CD1c-positive myeloid dendritic cell (primary cell): ENCODE data around the gene HNRNPH2.

Experiments used
- DNase-seq: peaks from one replicate; pipeline ENCODE4 v3.0.0-alpha.2; 2016; ENCODE audit errors: extremely low spot score

HNRNPH2 gene

DNA sequence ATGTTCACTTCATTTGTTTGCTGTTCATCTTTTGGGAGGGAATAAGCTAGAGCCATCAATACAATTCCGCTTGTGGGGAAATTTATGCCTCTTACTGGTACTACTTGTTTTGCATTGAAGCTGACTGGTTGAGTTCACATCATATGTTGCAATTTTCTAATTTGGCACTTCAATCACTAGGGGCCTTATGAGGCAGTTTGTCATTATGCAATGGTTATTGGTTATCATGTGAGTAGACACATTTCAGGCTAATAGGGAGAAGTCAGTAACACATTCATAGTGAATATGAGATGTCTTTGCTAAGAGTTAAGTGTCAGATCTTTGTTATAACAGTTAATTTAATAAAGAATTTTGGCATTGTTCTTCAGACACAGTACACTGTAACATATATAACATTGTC, 12.2 kb upstream of the HNRNPH2 start:
- DNase-seq, result peak; percentile 36

DNA sequence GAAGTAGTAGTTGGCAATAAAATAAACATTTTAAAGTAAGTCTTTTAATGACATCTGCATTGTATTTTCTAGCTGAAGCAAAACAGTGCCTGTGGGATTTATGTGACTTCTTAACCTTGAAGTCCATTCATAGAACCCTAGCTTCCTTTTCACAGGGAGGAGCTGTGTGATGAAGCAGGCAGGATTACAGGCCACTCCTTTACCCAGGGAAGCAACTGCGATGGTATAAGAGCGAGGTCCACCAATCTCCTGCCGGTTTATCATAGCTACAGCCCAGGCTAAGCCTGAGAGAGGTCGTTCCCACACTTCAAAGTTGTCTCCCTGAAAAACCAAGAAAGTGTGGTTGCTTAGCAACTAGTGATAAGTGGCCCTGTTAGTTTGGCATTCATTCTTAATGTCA, 10.2 kb upstream of the HNRNPH2 start:
- no peak for DNase-seq

DNA sequence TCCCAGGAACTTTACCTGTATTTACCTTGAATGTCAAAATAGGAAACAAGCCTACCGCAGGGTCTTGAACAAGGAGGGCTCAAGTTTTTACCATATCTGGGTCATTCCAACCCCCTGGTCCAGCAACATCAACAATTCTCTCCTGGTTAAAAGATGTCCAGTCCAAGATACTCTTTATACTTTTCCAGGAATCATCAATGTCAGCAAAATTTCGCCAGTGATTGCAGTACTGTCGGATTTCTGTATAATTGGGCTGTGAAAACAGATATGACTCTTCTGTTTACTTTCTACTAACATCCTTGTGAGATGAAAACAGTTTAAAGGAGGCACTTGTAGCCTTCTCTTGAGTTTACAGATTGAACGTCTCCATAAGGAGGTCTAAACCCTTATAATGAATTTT, 9.3 kb upstream of the HNRNPH2 start:
- DNase-seq, result no peak

- DNase-seq, result no peak
Observed at GRCh38 chrX:101399825-101400224, 8.2 kb upstream of the HNRNPH2 start.

DNA sequence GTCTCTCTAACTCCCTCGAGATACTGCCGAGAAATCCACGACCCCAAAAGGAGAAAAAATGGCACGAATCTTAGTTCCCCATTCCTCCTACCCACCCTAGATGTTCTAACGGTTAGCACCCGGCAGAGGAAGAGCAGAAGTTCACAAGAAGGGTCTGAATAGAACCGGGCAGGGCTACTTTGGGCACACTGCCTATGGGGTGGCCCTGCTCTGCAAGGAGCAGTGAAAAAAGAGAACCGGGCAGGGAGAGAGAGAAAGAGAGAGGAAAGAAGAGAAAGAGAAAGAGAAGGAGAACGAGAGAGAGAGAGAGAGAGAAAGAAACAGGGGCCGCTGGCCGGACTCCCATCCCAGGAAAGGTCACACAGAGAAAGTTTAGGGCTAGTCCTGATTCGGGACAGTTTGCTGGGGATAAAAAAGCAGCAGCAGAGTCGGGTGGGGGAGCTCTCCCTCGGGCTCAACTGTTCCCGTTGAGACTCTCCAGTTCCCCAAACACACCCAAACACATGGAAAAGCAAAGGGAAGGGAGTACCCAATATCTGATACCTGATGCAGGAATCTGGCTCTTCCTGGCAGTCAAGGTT, 765 bp upstream of the HNRNPH2 start:
- DNase-seq, result peak; percentile 54

DNA sequence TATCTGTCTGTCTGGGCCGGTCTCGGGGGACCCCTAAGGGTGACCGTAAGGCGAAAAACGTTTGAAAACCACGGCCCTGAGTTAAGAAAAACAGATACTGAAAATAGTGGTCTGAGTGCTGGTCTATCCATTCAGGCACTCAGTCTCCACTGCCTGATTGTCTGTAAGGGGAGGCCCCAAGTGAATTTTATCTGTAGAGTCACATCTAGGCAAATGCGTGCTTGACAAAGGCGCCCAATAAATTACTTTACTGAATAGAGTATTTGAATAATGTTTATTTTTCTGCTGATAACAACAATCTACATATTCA, 465 bp downstream of the HNRNPH2 start:
- no peak for DNase-seq

DNA sequence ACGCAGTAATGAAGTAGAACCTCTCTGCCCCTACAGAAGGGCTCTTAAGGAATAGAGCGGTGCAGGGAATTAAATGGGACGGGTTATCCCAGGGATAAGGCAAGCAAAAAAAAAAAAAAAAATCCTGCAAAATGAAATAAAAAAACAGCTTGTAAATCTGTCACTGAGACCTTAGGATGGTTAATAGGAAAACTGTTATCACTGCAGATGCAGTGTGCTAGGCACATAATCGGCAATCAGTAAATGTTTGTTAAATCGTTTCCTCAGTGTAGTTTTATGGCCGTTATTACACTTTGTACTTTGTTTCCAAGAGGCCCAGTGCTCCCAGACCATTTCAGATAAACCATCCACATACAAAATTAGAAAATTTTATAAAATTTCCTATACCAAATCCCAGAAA, 1.0 kb downstream of the HNRNPH2 start:
- no peak for DNase-seq

DNA sequence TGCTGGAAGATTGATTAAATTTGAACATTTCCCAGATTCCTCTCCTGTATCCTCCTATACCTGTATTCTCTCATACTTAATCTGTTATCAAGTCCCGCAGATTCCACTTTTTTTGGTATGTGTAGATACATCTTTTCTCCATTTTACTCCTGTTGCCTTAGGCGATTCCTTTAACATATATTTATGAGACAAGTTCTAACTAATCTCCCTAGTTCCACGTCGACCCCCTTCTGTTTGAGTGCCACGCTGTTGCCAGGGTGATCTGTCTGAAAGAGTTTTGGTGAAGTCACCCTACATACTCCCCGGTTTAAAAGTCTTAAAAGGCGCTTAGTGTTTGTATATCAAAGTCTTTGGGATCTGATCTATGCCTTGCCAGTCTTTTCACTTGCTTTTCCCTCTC, 2.4 kb downstream of the HNRNPH2 start:
- no peak for DNase-seq

- peak; percentile 26 for DNase-seq
Observed at GRCh38 chrX:101411984-101412383, 4.0 kb downstream of the HNRNPH2 start.

DNA sequence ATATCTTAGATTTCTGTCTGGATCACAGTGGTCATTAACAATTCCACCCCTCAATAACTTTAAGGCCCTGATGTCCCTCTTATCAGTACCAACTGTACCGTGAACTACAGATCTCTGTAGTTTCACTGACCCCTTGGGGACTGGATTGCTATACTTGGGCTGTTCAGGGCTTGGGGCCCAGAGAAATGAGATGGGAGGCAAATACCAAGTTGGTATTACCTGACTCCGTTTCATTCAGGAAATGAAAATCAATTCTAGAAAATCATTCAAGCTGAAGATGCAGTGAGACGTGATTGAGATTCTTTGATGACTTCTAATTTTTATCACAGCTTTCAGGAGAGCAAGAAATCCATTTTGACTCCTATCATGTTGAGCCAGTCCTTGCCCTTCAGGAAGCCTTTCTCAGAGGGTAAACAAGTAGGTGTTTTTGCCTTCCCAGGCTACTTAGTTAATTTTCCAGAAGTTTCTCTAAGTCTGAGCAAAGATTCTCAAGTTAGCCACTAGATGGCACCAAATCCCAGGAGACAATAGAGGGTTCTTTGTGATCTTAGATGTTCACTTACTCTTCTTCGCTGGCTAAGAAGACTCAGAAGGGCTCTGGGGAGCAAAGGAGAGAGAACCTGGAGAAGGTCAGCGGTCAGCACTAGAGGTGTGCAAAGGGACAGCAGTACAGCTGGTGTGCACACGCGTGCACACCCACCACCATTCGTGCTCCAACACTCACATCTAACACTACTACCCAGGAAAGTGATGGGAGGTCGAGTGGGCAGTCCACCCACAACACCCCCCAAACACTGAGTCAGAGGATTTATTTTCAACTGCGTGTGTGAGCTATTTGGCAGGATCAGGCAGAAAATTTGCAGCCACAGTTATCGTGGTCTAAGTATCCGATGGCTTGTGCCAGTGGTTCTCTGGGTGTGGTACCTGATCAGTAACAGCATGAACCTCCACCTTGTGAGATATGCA, 7.4 kb downstream of the HNRNPH2 start:
- DNase-seq, result peak; percentile 77

DNA sequence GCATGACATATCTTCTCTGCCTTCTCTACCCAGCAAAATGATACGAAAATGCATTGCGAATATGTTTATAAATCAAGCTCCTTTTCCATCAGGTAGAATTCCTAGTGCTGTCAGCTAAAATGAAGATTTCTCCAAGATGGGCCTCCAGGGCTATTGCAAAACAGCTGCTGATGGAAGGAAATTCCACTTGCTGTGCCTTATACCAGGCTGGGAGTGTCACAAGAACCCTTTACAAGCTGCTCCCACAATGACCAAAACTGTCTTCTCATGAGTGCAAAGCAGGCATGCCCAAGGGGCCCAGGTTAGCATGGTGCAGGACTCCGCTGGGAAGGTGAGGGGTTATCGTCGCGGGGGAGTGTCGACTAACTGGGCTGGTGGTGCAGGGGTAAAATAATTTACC, 8.7 kb downstream of the HNRNPH2 start:
- DNase-seq, result no peak

- no peak for DNase-seq
Observed at GRCh38 chrX:101417190-101417589, 9.2 kb downstream of the HNRNPH2 start.

- DNase-seq, result peak; percentile 69
Observed at GRCh38 chrX:101417981-101418841, 10.2 kb downstream of the HNRNPH2 start.

- DNase-seq, result no peak
Observed at GRCh38 chrX:101419489-101419888, 11.5 kb downstream of the HNRNPH2 start.

DNA sequence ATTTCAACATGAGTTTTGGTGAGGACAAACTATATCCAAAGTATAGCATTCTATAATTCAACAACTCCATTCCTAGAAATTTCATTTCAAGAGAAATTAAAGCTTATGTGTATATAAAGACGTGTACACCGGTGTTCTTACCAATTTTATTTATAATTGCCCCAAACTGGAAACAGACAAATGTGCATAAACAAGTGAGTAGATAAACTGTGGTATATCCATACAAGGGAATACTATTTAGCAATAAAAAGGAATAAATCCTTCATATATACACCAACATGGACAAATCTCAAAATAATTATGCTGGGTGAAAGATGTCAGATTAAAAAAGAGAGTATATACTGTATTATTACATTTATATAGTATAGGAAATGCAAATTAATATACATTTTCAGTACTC, 19.9 kb downstream of the HNRNPH2 start:
- DNase-seq, result no peak

DNA sequence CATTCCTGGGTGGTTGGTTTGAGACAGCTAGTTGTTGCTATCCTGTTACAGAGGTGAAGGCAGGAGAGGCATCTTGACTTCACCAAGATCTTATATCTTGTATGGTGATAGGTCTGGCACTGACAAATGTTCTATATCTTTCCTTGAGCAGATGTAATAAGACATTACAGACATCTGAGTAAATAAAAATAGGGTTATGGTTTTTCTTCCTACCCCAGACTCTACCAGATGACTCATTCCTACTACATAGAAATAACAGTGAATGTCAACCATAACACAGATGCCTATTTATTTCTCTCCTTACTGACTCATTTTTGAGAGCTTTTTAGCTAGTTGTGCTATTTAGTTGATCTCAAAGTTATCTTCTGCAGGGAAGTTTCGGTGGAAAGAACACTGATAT, 21.9 kb downstream of the HNRNPH2 start:
- no peak for DNase-seq

GRCh38 chrX:101430457-101431078, 22.5 kb downstream of the HNRNPH2 start:
- DNase-seq, result no peak

DNA sequence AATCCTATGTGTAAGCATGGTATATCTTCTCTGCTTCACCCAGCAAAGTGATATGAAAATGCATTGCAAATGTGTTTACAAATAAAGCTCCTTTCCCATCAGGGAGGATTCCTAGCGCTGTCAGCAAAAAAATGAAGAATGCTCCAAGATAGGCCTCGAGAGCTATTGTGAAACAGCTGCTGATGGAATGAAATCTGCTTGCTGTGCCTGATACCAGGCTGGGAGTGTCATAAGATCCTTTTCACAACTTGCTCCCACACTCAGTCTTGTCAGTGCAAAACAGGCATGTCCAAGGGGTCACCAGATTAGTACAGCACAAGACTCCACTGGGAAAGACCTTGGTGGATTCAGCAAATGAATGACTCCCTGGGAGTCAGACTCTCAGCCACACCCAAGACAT, 34.1 kb downstream of the HNRNPH2 start:
- no peak for DNase-seq

DNA sequence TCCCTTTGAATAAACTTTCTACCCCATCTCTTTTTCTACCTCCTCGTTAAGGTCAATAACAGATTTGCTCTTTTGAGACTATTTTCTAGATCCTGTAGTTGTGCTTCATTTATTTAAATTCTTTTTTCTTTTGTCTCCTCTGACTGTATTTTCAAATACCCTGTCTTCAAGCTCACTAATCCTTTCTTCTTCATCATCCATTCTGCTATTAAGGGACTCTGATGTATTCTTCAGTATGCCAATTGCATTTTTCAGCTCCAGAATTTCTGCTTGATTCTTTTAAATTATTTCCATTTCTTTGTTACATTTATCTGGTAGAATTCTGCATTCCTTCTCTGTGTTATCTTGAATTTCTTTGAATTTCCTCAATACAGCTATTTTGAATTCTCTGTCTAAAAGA, 41.3 kb downstream of the HNRNPH2 start:
- no peak for DNase-seq

- no peak for DNase-seq
Observed at GRCh38 chrX:101450085-101450484, 42.1 kb downstream of the HNRNPH2 start.

- DNase-seq, result no peak
Observed at GRCh38 chrX:101450961-101451360, 42.9 kb downstream of the HNRNPH2 start.

GRCh38 chrX:101452056-101452455, 44.0 kb downstream of the HNRNPH2 start:
- peak; percentile 24 for DNase-seq
